Right lobe of liver (tissue), 4 donors: Measurements from ENCODE around the gene CYB5R3.

Source experiments
- POLR2A ChIP-seq: fragments of 450-650 bp; IDR thresholded peaks from one replicate; pipeline ENCODE4 v1.6.1; 2017; ENCODE audit warnings: antibody characterized with exemption, mild to moderate bottlenecking
- TF ChIP-seq, protein P1 (sequence below), 4 donors: fragments of 200-600 bp in 3 of 4; fragments of 450-650 bp in 1 of 4; IDR thresholded peaks; one replicate each; pipeline versions ENCODE4 v1.5.1 to v1.8.0; 2016 to 2022; ENCODE audit warnings: antibody characterized with exemption in 4 of 4, mild to moderate bottlenecking in 2 of 4
- donor health status: DM: no; HTN: no; CAD: no.
- donor health status: DM: no; HTN: no; CAD: no.
- donor health status: DM: no; HTN: yes; CAD: no.

GRCh38 chr22:42604403-42604802 is 44.8 kb downstream of the CYB5R3 start:
- TF ChIP-seq, protein P1, sequence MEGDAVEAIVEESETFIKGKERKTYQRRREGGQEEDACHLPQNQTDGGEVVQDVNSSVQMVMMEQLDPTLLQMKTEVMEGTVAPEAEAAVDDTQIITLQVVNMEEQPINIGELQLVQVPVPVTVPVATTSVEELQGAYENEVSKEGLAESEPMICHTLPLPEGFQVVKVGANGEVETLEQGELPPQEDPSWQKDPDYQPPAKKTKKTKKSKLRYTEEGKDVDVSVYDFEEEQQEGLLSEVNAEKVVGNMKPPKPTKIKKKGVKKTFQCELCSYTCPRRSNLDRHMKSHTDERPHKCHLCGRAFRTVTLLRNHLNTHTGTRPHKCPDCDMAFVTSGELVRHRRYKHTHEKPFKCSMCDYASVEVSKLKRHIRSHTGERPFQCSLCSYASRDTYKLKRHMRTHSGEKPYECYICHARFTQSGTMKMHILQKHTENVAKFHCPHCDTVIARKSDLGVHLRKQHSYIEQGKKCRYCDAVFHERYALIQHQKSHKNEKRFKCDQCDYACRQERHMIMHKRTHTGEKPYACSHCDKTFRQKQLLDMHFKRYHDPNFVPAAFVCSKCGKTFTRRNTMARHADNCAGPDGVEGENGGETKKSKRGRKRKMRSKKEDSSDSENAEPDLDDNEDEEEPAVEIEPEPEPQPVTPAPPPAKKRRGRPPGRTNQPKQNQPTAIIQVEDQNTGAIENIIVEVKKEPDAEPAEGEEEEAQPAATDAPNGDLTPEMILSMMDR (IDR thresholded peaks at IDR 0.05), result no peak
- no peak for TF ChIP-seq POLR2A
